Hematopoietic multipotent progenitor cell treated with erythropoietin and hydrocortisone succinate and interleukin-3 and kit ligand, for 6 days (in vitro differentiated cells): ENCODE data around the gene MT1M.
"Not testable (repeated sequence)": the region's sequence is repeated elsewhere in the genome, so short reads cannot be mapped to it uniquely, and the experiment has no call there.

Experiments
- DNase-seq: peaks from one replicate; pipeline ENCODE4 v3.0.0-alpha.2; 2015

Gene MT1M

DNA sequence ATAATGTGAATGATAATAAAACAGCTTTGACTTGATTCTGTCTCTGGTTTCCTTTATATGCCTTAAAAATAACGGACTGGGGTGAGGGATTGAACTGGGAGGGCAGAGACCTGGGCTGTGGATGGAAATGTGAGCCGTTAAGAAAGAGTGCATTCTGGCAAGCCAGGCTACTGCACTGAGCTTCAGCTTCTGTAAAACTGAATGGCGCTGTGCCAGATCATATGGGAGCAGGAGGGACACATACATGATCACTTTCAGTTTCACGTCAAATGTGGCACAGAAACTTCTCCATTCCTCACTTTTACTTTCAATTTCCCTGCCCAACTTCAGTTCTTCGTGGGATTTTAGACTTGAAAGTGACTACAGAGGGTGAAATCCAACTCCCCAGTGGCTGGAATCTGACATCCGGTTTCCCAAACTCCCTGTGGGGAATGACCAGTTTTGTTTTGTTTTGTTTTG, 23.0 kb upstream of the MT1M start:
- peak; percentile 95 for DNase-seq

DNA sequence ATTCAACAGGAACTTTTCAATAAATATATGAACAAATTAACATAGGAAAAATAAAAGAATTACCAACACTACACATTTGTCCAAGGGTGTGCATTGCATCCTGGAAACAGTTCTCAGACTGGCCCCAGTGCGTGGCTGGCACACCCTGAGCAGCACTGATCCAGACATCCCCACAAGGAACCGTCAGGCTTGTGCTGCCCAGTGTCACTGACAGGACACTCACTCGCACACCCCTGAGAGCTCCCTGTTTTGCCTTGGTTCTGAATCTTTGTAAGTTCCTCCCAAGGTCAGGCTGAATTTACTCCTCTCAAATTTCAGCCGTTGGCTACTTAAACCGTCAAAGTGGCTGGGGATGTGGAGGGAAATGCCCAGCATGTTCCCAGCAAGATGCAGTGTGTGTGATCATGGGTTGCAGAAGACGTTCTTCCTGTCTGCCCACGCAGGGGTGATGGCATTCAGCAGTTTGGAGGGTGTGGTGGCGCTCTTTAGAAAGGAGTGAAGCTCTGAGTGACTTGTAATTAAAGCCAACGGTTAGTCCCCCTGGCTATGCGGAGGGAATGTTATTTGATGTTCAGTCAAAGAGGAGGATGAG, 22.3 kb upstream of the MT1M start:
- DNase-seq = peak; percentile 33

DNA sequence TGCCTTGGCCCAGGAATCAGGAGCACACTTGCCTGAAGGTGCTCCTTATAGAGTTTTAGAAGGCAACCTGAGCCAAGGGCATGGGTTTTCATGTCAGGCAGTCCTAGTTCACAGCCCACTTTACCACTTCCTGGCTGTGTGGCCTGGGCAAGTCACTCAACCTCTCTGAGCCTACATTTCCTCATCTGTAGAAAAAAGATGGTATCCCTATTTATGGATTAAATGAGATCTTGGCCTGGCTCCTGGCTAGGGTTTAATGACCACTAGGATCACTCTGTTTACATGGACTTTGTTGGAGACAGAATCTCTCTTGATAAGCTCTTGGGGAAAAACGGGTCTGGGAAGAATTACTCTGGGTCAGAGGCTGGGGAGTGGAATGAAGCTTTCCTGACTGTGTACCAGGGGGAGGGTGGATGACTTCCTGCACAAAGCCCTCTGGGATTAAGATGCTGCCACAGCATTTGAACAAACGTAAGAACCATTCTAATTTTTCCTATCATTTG, 21.8 kb upstream of the MT1M start:
- DNase-seq = no peak

DNA sequence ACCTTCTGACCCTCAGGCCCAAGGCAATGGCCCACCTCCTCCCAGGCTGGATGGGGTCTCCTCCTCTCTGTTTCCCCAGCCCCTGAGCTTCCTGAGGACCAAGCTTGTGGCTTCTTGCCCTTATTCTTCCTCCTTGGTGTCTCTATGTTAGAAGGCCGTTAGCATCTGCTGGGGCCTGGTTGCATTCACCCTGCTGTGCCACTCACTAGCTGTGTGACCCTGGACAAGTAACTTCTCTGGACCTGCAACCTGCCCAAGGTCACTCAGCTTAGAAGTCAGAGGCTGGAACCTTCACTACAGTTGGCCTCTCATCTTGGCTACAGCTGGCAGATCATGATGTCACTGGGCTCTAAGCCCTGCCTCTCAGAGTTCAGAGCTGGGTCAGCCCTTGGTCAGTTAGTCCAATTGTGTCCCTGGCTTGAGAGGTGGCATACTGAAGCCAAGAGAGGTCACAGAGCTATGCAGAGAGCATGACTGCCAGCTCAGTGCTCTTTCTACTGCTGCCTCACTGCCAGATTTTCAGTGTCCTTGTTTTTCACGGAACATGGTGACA, 21.1 kb upstream of the MT1M start:
- no peak for DNase-seq

DNA sequence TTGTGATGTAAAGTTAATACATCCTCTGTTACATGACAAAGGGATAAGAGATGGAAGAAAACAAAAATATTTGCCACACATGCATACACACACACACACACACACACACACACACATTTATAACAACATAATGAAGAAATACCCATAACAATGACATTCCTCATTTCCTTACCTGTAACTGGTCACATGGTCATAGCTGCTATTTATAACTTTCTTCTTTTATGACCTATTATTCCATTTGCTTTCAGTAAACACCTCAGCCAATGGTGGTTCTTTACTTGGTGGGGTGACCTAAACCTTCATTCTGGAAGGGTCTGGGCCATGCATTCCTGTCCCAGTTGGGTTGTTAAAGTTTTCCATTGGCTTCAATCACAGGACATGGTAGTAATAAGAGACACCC, 18.8 kb upstream of the MT1M start:
- no peak for DNase-seq

DNA sequence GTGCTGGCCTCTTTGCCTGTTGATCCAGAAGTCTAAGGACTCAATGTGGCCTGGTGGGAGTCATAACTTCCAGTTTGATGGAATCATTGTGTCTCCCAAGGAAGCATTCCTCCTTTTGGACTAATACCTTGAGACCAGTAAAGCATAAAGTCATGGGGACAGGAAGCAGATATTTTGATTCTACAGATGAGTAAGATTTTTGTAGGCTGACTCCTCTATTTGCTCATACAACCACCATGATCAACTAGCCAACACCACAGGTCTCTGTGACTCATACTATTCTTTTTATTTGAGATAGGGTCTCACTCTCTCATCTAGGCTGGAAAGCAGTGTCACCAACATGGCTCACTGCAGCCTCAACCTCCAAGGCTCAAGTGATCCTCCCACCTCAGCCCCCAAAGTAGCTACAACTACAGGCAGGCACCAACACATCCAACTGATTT, 17.9 kb upstream of the MT1M start:
- DNase-seq = no peak

DNA sequence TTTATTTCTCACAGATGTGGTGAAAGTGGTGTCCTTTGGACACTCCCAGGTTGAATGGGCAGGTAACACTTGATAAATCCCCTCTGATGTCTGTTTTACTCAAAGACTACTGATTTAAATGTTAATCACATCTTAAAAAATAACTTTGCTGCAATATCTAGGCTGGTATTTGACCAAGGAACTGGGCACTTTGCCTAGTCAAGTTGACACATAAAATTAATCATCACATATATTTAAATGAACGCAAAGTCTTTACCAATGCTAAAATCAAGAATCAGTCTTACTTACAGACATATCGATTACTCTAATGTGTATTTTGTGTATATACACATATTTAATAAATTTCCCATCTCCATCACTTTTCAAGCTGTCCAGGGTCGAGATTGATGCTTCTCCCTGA, 17.1 kb upstream of the MT1M start:
- DNase-seq = no peak

DNA sequence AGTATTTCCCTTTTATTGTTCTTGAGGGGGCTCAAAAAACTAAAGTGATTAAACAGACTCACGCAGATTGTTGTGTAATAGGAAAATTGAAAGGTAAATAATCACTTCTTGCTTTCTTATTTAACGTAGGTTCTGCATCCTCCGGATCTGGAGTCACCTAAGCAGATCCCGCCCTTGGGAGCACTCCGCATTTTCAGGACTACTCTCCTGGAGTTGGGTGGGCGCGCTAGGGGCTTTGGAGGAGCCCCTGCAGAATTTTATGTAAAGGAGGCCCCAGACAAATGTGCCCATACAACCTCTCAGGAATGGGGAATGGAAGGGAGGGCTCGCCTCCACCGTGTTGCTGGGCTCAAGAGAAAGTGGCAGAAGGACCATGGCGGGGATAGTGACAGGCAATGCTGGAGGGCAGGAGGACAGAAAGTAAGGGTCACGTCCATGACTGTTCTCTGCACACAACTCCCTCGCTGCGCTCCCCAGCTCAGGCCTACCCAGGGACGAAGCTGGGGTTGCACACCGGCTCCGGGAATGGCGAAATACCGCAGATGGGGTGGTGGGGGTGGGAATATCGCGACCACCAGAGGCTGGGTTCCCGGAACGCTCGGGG, 15.7 kb upstream of the MT1M start:
- no peak for DNase-seq

DNA sequence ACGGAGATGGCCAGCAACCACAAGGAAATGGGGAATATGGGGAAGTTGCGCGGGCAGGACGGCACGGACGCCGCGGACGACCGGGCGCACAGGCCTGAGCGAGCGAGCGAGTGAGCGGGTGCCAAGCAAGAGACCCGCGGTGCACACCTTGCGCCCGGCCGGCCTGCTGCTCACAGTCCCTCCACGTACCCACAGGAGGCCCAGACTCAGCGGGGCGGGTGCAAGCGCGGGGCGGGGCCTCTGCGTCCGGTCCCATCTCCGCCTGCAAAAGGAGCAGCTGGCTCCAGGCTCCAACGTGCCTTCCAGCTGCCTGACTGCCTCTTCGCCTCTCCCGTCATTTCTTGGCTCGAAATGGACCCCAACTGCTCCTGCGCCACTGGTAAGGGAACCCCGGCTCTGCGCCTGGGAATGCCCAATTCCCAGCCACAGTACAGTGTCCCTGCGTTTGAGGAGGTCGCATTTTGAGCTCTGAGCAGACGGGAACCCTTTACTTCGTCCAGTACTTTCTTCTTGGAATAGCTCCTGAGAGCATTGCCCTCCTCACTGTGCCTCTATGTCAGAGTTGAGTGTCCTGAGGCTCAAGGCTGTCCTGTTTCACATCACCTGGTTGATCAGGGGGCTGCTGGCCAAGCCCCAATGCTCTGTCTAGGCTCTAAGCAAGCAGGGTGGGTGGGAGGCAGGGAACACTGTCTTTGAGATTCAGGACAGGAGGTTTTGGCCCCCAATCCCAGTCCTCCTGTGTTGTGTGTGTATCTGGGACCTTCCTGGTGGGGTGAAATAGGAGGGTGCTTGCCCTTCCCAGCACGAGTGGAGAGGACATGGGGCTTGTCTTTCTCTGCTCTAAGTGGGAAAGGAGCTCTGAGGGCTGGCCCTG, 15.0 kb upstream of the MT1M start:
- DNase-seq = peak; percentile 58

DNA sequence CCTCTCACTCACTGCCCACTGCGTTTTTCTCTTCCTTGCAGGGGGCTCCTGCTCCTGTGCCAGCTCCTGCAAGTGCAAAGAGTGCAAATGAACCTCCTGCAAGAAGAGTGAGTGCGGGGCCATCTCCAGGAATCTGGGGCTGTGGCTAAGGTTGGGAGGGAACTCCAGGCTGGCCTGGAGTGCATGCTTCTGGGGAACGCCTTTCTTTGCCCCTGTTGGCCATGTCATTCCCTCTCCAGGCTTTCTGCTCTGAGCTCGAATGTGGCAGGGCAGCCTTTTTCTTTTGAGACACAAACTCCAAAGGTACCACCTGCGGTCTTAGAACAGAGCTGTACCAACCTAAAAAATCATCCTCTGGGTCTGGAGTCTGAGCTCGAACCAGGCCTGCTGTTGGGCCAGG, 14.3 kb upstream of the MT1M start:
- no peak for DNase-seq

DNA sequence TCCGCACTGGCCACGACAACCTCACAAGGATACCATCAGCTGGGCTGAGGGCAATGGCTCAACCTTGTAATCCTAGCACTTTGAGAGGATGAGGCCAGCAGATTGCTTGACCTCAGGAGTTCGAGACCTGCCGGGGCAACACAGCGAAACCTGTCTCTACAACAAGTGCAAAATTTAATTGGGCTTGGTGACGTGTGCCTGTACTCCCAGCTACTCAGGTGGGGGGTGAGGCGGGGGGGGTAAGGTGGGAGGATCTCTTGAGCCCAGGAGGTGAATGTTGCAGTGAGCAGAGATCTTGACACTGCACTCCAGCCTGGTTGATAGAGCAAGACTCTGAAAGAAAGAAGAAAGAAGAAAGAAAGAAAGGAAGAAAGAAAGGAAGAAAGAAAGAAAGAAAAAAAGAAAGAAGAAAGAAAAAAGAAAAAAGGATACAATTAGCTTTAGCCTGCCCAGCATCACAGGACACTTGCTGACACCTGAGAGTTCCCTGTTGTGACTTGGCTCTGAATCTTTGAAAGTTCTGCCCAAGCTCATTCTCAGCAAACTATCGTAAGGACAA, 12.0 kb upstream of the MT1M start:
- DNase-seq = no peak

DNA sequence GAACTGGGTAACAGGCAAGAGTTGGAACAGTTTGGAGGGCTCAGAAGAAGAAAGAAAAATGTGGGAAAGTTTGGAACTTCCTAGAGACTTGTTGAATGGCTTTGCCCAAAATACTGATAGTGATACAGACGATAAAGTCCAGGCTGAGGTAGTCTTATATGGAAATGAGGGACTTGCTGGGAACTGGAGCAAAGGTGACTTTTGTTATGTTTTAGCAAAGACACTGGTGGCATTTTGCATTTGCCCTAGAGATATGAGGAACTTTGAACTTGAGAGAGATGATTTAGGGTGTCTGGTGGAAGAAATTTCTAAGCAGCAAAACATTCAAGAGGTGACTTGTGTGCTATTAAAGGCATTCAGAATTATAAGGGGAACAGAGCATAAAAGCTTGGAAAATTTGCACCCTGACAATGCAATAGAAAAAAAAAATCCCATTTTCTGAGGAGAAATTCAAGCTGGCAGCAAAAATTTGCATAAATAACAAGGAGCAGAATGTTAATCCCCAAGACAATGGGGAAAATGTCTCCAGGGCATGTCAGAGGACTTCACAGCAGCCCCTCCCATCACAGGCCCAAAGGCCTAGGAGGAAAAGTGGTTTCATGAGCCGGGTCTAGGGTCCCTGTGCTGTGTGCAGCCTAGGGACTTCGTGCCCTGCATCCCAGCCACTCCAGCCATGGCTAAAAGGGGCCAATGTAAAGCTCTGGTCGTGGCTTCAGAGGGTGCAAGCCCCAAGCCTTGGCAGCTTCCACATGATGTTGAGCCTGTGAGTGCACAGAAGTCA, 10.6 kb upstream of the MT1M start:
- not testable (repeated sequence) for DNase-seq

DNA sequence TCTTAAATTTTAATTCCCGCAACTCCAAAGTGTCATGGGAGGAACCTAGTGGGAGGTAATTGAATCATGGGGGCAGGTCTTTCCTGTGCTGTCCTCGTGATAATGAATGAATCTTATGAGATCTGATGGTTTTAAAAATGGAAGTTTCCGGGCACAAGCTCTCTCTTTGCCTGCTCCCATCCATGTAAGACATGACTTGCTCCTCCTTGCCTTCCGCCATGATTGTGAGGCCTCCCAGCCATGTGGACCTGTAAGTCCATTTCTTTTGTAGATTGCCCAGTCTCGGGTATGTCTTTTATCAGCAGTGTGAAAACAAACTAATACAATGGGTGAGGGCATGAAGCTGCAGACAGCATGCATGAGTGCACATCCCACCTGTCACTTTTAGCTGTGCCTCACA, 9.3 kb upstream of the MT1M start:
- not testable (repeated sequence) for DNase-seq

DNA sequence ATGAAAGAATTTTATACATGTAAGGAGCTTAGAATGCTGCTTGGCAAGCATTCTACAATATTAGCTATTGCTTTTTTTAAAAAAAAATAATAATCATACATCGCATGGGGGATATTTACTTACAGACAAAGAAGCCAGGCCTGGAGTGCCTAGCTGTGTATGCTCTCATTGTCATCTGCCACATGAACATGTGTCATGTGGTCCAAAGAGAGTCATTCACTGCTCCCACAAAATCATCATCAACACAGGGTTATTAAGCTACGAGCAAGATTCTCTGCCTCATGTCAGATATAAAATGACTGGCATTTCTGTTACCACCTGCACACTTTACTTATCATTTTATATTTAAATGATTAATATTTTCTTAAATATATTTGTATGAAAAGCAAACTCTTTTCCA, 8.8 kb upstream of the MT1M start:
- no peak for DNase-seq

DNA sequence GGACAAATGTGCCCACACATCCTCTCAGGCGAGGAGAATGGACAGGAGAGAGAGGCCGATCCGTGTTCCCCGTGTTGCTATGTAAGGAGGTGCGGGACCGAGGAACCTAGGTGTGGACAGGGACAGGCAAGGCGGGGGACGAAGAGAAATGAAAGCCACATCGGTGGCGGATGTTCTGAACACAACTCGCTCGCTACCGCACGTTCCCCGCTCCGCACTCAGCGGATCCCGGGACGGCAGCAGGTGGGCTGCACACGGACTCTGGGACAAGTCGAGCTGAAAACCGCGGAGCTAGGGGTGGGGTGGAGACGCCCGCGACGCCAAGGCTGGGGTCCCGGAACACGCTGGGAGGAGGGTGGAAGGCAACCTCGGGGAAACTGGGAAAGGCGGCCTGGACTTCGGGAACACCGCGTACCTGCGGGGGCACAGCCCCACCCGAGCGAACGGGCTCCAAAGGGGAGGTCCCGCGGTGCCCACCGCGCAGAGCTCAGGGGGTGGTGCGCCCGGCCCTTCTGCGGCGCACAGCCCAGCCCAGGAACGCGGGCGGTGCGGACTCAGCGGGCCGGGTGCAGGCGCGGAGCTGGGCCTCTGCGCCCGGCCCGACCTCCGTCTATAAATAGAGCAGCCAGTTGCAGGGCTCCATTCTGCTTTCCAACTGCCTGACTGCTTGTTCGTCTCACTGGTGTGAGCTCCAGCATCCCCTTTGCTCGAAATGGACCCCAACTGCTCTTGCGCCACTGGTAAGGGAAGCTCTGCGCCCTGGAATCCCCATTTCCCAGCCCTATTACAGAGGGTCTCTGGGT, 7.1 kb upstream of the MT1M start, which contains the start of gene MT1E:
TSS of gene MT1E (plus strand) at position 642 of the 803 bp plus-strand sequence. CDS start at position 713, 71 bp downstream.
- peak; percentile 75 for DNase-seq

DNA sequence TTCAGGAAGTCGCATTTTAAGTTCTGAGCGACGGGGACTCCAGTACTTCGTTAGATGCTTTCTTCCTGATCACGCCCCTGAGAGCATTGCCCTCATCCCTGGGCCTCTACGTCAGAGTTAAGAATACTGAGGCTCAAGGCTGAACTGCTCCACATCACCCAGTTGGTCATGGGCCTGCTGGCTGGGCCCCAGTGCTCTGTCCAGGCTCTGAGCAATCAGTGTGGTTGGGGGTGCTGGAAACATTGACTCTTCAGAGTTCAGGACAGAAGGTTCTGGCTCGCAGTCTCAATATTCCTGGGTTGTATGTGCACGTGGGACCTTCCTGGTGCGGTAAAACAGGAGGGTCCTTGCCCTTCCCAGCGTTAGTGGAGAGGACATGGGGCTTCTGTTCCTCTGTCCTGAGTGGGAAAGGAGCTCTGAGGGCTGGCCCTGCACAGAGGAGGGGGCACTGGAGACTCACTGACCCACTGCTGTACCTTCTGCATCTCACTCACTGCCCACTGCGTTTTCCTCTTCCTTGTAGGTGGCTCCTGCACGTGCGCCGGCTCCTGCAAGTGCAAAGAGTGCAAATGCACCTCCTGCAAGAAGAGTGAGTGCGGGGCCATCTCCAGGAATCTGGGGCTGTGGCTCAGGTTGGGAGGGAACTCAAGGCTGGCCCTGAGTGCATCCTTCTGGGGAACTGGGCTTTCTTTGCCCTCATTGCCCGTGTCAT, 6.4 kb upstream of the MT1M start:
- DNase-seq = no peak

DNA sequence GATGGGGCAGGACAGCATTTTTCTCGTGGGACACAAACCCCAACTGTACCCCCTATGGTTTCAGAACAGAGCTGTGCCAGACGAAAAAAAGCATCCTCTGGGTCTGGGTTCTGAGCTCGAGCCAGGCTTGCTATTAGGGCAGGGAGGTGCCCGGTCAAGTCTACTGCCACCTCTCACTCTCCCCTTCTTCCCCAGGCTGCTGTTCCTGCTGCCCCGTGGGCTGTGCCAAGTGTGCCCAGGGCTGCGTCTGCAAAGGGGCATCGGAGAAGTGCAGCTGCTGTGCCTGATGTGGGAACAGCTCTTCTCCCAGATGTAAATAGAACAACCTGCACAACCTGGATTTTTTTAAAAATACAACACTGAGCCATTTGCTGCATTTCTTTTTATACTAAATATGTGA, 5.8 kb upstream of the MT1M start:
- no peak for DNase-seq

DNA sequence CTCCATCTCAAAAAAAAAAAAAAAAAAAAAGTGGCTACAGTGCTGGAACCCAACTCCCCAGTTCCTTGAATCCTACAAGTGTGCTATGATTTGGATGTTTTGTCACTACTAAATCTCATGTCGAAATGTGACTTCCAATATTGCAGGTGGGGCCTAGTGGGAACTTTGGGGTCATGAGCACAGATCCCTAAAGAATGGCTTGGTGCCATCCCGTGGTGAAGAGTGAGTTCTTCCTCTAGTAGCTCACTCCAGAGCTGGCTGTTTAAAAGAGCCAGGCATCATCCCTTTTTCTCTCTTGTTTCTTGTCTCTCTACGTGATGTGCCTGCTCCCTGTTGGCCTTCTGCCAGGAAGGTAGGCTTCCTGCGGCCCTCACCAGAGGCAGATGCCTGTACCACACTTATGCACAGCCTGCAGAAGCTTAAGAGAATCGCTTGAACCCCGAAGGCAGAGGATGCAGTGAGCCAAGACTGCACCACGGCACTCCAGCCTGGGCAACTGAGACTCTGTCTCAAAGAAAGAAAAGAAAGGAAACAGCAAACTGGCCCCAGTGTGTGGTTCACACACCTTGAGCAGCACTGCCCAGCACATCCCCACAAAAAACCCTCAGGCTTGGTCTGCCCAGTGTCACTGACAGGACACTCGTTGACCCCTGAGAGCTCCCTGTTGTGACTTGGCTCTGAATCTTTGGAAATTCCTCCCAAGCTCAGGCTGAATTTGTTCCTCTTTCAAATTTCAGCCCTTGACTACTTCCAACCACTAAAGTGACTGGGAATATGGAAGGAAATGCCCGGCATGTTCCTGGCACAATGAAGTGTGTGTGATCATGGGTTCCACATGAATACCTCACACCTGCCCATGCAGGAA, 3.7 kb upstream of the MT1M start:
- DNase-seq = no peak

DNA sequence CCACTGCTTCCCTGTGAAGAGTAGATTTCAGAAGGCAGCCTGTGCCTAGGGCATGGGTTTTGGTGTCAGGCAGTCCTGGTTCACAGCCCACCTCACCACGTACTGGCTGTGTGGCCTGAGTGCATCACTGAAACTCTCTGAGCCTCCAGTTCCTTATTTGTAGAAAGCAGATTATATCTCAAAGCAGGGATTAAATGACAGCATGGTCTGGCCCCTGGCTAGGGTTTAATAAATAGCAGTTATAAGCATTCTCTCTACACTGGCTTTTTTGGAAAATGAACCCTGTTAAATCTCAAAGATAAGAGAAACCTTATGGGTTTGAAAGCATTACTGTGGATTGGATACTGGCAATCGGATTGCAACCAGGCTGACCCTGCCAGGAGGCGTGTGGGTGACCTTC, 2.9 kb upstream of the MT1M start:
- no peak for DNase-seq

DNA sequence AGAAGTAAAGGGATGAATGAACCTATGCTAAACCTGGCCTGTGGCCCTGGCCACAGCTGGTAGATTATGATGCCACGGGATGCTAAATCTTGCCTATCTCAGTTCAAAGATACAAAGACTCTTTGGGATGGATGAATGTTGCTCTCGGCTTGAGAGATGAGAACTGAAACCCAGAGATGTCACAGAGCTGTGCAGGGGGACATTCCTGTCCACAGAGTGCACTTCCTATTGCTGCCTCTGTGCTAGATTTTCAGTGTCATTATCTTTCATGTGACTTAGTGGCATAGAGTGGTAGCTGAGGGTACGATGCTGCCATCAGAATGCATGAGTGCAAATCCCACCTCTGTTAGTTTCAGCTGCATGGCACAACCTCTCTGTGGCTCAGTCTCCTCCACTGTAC, 2.3 kb upstream of the MT1M start:
- no peak for DNase-seq
